ENCODE results near the gene CDADC1. TPM values are rescaled to one million over a fixed set of nuclear protein-coding genes. Genes with fewer than 3 reads are reported as not detected.
A peak's percentile ranks its signal among the peaks of the same experiment; 100 is the strongest.

Gene CDADC1
- total and polyA plus RNA-seq, 7 donors, result 2.4 to 12.2 (median 6.5) TPM

DNA sequence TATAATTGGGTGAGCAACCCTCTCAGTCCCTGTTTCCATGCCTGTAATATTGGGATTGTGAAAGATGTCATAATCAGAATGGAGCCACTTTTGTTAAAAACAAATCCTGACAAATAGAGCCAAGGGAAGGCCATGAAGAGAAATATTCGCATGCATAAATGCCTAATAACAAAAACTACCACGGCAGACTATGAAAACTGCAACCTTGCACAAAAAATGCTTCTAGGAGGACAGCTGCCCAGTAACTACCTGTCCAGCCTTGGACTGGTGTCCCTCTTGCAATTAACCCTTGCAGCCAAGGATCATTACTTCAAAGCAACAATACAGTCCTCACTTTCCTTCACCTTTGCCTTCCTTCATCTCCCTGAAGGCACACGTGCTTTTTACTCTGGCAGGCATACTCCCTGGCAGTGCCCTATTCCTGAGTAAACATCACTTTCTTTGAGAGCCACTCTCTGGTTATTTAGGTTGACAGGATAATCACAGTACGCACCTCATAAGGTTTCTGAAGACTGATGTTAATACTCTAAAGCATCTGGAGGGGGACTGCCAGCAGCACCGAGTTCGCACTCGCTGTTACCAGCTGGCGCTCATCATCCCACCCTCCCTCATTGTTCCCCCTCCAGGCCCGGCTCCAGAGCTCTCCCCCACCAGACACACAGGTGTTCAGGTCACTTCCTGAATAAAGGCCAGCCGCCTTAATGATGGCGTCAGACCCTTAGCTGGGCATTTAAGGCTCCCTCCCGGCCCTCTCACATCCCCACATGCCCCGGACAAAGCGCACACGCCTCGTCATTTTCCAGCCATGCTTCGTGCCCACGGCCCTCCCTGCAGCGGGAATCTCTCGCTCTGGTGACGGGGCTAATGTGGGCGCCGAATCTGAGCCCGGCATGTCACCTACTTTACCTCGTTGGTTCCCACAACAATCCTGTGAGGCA, 57.3 kb downstream of the CDADC1 start:
- H3K4me1 ChIP-seq, result peaks cover 0 to 83% (median 76%) of the 10 kb centered on the region in 4 donors
- H3K4me3 ChIP-seq, result no peak overlapping the region
- 85 to 90% methylated on average over 25 of the region's 25 CpGs for WGBS, 2 donors
- DNase-seq, result no peak
- H3K27ac ChIP-seq, result peak overlapping the region; percentile 66 to 89 (median 84)
- H3K9me3 ChIP-seq, result no peaks in the 10 kb centered on the region
- no peak for TF ChIP-seq EP300 (IDR thresholded peaks at IDR 0.05)
- TF ChIP-seq, protein P1, sequence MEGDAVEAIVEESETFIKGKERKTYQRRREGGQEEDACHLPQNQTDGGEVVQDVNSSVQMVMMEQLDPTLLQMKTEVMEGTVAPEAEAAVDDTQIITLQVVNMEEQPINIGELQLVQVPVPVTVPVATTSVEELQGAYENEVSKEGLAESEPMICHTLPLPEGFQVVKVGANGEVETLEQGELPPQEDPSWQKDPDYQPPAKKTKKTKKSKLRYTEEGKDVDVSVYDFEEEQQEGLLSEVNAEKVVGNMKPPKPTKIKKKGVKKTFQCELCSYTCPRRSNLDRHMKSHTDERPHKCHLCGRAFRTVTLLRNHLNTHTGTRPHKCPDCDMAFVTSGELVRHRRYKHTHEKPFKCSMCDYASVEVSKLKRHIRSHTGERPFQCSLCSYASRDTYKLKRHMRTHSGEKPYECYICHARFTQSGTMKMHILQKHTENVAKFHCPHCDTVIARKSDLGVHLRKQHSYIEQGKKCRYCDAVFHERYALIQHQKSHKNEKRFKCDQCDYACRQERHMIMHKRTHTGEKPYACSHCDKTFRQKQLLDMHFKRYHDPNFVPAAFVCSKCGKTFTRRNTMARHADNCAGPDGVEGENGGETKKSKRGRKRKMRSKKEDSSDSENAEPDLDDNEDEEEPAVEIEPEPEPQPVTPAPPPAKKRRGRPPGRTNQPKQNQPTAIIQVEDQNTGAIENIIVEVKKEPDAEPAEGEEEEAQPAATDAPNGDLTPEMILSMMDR (IDR thresholded peaks at IDR 0.05), result no peak
- TF ChIP-seq POLR2AphosphoS5 (IDR thresholded peaks at IDR 0.05), result peak in 1 of 4 donors; percentile 42
- peaks cover 0 to 22% (median 5%) of the 10 kb centered on the region in 4 donors for H3K36me3 ChIP-seq
- intact Hi-C loops (cut with DNase I), result loop anchor here (5.0 kb wide), 1 partner anchor 302 kb away; no protein-coding TSS in a partner anchor
- no peaks in the 10 kb centered on the region for H3K27me3 ChIP-seq

DNA sequence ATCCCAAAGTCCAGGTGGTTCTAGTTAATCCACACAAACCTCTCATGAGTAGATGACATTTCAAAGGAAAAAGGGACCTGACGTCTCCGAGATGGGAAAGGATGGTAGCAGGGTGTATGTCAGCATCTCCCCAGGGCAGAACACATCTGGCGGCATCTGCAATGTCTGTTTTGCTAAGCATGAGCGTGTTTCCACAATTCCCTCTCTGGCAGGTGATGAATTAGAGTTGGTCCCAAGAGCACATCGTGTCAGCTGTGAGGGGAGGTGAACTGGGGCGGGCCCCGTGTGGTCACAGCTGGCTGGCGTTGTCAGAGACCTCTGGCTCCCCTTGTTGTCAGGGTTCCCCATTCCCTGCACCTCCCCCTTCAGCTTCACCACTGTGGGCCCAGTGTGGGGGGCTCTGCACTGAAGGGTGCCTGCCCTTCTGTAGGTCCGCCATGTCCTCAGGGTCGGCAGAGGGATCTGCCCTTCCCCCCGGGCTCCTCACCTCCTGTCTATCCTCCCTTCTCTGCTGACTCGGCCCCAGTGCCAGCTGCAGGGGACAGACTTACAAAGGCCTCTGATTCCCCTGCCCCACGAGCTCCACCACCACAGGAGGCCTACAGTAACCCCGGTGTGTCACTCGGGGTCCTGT, 58.2 kb downstream of the CDADC1 start:
- DNase-seq, result no peak
- WGBS, 2 donors, result 88 to 90% methylated on average over 15 of the region's 15 CpGs
- Histone ChIP-seq H3K27ac (peak overlapping the region; percentile 66 to 89 (median 84)), H3K4me1 (peaks cover 0 to 91% (median 79%) of the 10 kb centered on the region in 4 donors), H3K36me3 (peaks cover 0 to 31% (median 12%) of the 10 kb centered on the region in 4 donors), H3K9me3 (no peaks in the 10 kb centered on the region), H3K4me3 (no peak overlapping the region), H3K27me3 (no peaks in the 10 kb centered on the region)
- intact Hi-C loops (cut with DNase I), result no loop called here
- peak in 1 of 4 donors; percentile 9 for TF ChIP-seq POLR2AphosphoS5 (IDR thresholded peaks at IDR 0.05)
- no peak for TF ChIP-seq EP300 (IDR thresholded peaks at IDR 0.05)

DNA sequence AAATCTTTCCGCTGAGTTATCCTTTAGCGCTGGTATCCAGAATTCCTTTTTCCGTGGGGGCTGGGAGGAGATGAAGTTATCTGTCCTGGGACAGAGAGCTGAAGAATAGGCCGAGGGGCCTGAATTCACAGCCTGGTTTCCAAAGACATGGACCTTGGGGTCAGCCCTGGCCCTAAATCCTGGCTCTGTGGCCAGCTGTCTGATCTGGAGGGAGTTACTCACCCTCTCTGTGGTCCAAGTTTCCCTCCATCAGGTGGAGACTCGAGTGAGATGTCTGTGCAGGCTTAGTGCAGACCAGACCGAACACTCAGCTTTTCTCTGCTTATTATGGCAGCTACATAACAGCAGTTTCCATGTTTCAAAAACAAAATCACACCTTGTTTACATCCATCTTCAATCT, 59.6 kb downstream of the CDADC1 start:
- Histone ChIP-seq H3K9me3 (no peaks in the 10 kb centered on the region), H3K27me3 (no peaks in the 10 kb centered on the region), H3K4me1 (peaks cover 0 to 79% (median 64%) of the 10 kb centered on the region in 4 donors), H3K27ac (peak overlapping the region; percentile 82 to 89 (median 84)), H3K4me3 (no peak overlapping the region), H3K36me3 (peaks cover 0 to 46% (median 15%) of the 10 kb centered on the region in 4 donors)
- TF ChIP-seq POLR2A (IDR thresholded peaks at IDR 0.05), result no peak
- TF ChIP-seq POLR2AphosphoS5 (IDR thresholded peaks at IDR 0.05), result peak; percentile 9 to 34 (median 22)
- peak; percentile 88 for DNase-seq
- WGBS, 2 donors, result 90 to 93% methylated on average over 6 of the region's 6 CpGs
- intact Hi-C loops (cut with DNase I), result no loop called here

DNA sequence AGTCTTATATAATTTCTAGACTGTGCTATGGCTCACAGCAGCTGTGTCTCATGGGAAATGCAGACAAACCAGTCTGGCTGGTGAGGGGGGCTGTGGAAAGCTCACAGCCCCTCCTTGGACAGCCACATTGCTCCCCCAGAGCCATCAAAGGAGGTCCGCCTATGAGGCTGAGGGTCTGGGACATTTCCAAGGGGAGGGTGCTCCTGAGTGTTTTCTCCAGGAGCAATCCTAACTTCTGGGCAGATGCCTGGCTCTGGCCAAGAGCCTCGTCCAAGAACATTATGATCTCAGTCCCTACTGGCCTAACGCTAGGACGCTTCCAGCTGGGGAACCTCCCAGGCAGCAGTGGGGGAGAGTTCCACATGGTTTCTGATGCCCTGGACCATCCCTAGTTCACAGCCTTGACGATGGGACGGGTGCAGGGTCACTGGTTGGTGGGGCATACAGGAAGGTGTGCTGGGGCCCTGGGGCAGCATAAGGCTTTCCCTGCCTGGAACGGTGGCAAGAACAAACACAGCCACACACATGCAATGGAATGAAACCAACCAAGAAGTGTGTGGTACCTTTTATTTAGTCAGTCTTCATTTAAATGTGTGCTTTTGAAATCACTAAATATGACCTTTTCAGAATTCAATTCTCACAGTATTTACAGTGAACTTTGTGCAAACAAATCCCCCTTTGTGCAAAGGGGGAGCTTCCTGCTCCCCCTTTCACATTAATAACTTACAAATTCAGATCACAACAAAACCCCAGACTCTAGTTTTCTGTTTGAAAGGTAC, 60.6 kb downstream of the CDADC1 start:
- TF ChIP-seq POLR2AphosphoS5 (IDR thresholded peaks at IDR 0.05) (peak; percentile 85 to 91 (median 90)), EP300 (IDR thresholded peaks at IDR 0.05) (peak; percentile 57 to 90 (median 75)), POLR2A (IDR thresholded peaks at IDR 0.05) (no peak)
- TF ChIP-seq, protein P1 (IDR thresholded peaks at IDR 0.05), result no peak
- Histone ChIP-seq H3K4me1 (peaks cover 0 to 76% (median 63%) of the 10 kb centered on the region in 4 donors), H3K36me3 (peaks cover 0 to 51% (median 15%) of the 10 kb centered on the region in 4 donors), H3K27me3 (no peaks in the 10 kb centered on the region), H3K27ac (peak overlapping the region; percentile 82 to 89 (median 84)), H3K9me3 (no peaks in the 10 kb centered on the region), H3K4me3 (no peak overlapping the region)
- intact Hi-C loops (cut with DNase I), result loop anchor here (2.0 kb wide), 1 partner anchor 93 kb away; no protein-coding TSS in a partner anchor
- peak; percentile 98 for DNase-seq
- WGBS, 2 donors, result 69 to 76% methylated on average over 7 of the region's 7 CpGs

DNA sequence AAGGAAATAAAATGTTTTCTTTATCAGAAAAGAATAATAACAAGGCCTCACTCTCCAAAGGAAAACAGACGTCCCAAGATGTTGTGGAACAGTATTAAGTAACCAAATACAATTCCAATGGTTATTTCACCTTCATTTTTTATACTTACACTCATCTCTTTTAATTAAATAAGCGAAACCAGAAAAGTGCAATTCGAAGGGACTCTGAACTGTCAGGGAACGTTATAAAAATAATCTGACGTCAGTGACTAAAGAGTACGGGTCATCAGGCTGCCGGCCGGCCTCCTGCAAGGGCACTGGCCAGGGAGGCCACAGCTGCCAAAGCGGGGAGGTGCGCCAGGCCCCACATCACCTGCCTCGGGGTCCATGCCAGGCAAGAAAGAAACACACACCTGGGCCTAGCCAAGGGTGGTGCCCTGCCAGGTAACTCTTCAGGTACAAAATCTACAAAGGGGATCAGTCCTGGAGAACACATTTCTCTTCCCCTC, 61.2 kb downstream of the CDADC1 start:
- intact Hi-C loops (cut with DNase I), result loop anchor here (2.0 kb wide), 1 partner anchor 92 kb away; no protein-coding TSS in a partner anchor
- peak; percentile 74 for DNase-seq
- H3K27me3 ChIP-seq, result no peaks in the 10 kb centered on the region
- no peaks in the 10 kb centered on the region for H3K9me3 ChIP-seq
- TF ChIP-seq EP300 (IDR thresholded peaks at IDR 0.05), result no peak
- no peak for TF ChIP-seq POLR2A (IDR thresholded peaks at IDR 0.05)
- peak in 1 of 4 donors; percentile 23 for TF ChIP-seq POLR2AphosphoS5 (IDR thresholded peaks at IDR 0.05)
- TF ChIP-seq, protein P1 (IDR thresholded peaks at IDR 0.05), result no peak
- whole genome bisulfite sequencing, 2 donors, result 69 to 86% methylated on average over 11 of the region's 11 CpGs
- H3K4me3 ChIP-seq, result no peak overlapping the region
- H3K27ac ChIP-seq, result peak overlapping the region; percentile 82 to 89 (median 84)
- H3K36me3 ChIP-seq, result peaks cover 0 to 51% (median 15%) of the 10 kb centered on the region in 4 donors
- peaks cover 0 to 76% (median 67%) of the 10 kb centered on the region in 4 donors for H3K4me1 ChIP-seq

Measured in sigmoid colon (tissue), 7 donors.